Germinal center (tissue), 1 donor: ENCODE measurements around the gene LSM7.
"Not testable (repeated sequence)": the region's sequence is repeated elsewhere in the genome, so short reads cannot be mapped to it uniquely, and the experiment has no call there.

Experiments
- DNase-seq: peaks from one replicate; pipeline ENCODE4 v3.0.0; 2012; ENCODE audit warnings: mixed read lengths, low spot score

LSM7 gene

DNA sequence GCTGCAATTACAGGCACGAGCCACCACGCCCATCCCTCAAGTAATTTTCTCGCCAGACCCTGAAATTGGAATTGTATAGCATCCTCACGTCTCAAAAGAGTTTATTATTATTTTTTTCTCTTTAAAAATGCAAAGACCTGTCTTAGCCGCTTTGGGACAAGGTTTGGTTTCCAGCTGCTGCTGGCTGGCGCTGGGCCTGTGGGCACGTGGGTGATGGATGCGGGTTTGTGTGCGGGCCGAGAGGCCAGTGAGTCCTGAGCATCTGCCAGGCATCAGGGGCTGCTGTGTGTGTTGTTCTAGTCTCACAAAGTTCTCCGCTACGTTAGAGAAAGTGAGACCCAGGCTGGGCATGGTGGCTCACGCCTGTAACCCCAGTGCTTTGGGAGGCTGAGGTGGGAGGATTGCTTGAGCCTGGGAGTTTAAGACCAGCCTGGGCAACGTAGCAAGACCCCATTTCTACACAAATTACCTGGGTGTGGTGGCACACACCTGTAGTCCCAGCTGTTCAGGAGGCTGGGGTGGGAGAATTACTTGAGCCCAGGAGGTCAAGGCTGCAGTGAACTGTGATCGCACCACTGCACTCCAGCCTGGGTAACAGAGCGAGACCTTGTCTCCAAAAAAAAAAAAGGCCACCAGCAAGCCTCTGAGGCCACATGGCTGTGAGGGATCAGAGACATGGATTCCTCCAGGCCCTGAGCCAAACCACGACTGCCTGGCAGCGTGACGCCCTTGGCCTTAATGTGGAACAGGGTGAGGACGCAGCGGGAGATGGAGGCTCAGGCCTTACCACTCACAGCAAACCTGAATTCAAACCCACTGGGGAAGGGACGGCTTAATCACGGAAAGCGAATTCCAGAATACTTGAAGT, 27.0 kb upstream of the LSM7 start:
- no peak for DNase-seq

DNA sequence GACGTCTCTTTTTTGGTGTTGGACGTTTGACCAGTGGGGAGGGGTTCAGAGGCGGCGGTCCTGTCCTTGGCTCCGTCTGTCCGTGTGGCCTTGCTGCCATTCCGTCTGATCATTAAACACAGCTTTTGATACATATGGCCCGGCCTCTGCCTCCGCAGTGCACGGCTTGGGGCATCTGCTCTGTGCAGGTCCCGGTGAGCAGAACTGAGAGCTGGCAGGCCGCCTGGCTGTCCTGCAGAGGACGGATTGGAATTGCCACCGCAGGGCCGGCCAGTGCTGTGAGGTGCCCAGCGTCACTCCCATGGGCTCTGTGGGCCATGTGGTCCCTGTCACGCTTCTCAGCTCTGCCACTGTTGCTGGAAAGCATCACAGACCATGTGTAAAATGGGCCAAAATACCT, 26.3 kb upstream of the LSM7 start:
- no peak for DNase-seq

- DNase-seq, result no peak
These were observed 25.7 kb upstream of the LSM7 start for GRCh38 chr19:2353887-2354592.

- DNase-seq, result no peak
These were observed 24.9 kb upstream of the LSM7 start for GRCh38 chr19:2353159-2353886.

- DNase-seq, result no peak
These were observed 23.7 kb upstream of the LSM7 start for GRCh38 chr19:2352121-2352520.

- DNase-seq, result no peak
These were observed 23.2 kb upstream of the LSM7 start for GRCh38 chr19:2351591-2351990.

GRCh38 chr19:2350656-2351055, 22.3 kb upstream of the LSM7 start:
- no peak for DNase-seq

DNA sequence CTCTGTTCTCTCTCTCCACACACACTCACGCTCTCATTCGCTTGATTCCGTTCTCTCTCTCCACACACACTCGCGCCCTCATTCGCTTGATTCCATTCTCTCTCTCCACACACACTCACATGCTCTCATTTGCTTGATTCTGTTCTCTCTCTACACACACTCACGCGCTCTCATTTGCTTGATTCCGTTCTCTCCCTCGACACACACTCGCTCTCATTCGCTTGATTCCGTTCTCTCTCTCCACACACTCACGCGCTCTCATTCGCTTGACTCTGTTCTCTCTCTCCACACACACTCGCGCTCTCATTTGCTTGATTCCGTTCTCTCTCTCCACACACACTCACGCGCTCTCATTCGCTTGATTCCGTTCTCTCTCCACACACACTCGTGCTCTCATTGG, 21.4 kb upstream of the LSM7 start:
- DNase-seq, result not testable (repeated sequence)

DNA sequence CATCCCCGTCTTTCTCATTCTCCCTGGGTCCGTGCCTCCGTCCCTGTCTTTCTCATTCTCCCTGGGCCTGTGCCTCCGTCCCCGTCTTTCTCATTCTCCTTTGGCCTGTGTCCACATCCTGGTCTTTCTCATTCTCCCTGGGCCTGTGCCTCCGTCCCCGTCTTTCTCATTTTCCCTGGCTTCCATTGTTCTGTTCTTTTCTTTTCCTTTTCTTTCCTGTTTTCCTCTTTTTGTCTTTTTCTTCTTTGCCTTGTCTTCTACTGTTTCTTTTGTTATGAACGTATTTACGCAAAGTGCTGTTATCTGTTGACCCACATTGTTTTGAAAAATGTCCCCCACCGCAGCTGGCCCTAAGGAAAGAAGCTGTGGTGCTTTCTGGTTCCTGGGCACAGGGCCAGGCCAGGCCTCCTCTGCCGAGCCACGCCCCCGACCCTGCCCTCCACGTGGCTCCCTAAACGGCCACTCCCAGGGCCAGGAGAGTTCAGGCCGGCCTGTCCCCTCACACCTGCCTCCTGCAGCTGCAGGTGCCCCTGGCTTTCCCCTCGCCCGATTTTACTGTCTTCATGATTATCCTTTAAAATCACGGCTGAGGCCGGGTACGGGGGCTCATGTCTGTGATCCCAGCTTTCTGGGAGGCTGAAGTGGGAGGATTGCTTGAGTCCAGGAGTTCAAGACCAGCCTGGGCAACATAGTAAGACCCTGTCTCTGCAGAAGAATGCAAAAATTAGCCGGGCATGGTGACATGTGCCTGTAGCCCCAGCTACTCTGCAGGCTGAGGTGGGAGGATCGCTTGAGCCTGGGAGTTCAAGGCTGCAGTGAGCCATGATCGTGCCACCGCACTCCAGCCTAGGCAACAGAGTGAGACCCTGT, 17.6 kb upstream of the LSM7 start:
- no peak for DNase-seq

DNA sequence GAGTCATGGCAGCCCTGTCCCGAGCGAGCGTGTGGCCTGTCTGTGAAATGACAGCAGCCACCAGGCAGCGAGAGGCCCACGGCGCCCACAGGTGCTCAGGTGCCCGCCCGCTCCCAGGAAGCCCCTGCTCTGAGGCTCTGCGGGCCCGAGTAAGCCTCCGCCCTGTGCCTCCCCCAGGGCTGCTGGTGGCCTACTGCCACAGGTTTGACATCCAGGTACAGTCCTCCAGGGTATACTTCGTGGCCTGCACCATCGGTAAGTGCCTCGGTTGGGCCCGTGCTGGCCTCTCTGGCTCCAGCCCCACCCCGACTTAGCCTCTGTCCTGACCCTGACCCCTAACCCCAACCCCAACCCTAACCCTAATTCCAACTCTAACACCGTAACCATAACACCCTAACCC, 16.7 kb upstream of the LSM7 start:
- no peak for DNase-seq

- no peak for DNase-seq
These were observed 16.0 kb upstream of the LSM7 start for GRCh38 chr19:2344381-2344870.

DNA sequence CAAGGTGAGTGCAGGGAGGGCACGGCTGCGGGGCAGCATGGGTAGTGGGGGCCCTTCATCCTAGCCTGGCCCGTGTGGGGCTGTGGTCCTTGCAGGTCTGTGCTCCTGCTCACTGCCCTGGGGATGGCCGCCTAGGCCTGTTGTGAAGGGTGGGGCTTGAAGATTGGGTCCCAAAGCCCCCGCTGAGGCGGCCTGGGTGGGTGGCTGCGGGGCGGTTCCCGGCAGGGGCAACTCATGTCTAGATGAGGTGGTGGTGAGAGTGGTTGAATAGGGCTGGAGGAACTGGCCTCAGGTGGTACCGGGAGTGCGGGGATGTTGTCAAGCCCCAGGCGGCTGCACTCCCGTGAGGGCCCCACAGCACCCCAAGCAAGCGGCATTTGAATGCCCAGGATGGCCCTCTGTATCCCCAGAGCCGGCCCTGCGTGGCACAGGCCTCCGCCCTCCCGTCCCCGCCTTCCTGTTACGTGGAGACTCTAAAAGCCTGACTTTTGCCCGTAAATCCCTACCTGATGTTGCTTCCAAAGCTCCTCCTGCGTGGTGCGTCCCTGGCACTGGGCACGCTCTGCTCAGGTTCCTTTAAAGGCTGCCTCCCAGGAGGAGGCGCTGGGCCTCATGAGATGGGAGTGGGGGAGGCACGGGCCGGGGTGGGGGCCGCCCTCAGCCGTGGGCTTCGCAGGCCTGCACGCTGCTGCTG, 15.1 kb upstream of the LSM7 start:
- DNase-seq, result no peak

GRCh38 chr19:2342656-2343288, 14.4 kb upstream of the LSM7 start:
- DNase-seq, result no peak

- DNase-seq, result no peak
These were observed 13.6 kb upstream of the LSM7 start for GRCh38 chr19:2341982-2342381.

DNA sequence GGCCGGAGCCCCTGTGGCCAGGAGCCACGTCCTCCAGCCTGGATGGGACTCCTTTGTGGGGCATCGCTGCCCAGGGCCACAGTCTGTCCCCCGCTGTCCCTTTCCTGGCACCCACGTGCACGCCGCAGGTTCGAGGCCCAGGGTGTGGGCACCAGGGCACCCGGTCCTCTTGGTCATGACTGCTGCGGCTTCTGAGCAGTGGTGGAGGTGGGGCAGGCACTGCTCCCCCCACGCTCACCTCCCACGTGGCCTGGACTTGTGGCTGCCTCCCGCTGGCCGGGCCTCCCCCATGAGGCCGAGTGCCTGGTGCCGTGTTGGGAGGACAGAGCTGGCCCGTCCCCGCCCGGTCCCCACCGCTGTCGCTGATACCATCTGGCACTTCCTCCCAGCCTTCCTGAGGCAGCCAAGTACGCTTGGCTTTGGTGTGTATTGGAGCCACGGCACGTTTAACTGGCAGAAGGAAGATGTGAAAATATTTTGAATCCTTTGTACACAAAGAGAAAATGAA, 12.9 kb upstream of the LSM7 start:
- no peak for DNase-seq

GRCh38 chr19:2340496-2341243, 12.3 kb upstream of the LSM7 start:
- no peak for DNase-seq

- no peak for DNase-seq
These were observed 11.4 kb upstream of the LSM7 start for GRCh38 chr19:2339644-2340310.

DNA sequence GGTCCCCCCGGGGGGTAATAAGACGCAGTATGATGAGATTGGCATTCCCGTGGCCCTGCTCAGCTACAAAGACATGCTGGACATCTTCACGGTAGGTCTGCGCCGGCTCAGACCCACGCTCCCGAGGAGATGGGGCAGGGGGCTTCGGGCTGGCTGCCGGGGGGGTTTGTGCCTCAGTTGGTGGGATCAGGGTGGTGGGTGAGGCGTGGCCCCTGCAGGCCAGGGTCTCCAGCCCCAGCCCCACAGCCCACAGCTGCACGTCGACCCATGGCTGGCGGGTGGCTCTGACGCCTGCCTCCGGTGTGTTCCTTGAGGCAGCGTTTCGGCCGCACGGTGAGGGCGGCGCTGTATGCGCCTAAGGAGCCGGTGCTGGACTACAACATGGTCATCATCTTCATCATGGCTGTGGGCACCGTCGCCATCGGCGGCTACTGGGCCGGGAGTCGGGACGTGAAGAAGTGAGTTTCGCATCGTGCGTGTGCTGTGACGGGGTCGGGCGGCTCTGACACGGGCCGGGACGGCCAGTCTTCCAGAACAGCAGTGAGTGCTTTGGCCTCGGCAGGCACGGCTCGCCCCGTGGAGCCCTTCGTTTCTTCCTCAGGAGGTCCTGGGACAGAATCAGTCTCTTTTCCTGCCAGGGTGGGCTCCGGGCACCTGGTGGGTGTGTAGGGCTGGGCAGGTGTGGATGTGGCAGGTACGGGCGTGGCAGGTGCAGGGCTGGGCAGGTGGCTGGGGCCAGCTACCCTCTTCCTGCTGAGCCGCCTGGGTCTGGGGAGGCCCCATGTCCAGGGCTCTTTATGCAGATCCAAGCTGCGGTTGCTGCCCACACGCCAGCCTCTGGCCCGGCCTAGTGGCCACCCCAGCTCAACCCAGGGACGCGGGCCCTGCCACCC, 10.6 kb upstream of the LSM7 start:
- DNase-seq, result no peak
